ENCODE results near the gene TRIO. TPM values are rescaled to one million over a fixed set of nuclear protein-coding genes. Genes with fewer than 3 reads are reported as not detected.

The TRIO gene
- polyA plus RNA-seq, 2 donors, result 10.3 to 22.8 TPM

DNA sequence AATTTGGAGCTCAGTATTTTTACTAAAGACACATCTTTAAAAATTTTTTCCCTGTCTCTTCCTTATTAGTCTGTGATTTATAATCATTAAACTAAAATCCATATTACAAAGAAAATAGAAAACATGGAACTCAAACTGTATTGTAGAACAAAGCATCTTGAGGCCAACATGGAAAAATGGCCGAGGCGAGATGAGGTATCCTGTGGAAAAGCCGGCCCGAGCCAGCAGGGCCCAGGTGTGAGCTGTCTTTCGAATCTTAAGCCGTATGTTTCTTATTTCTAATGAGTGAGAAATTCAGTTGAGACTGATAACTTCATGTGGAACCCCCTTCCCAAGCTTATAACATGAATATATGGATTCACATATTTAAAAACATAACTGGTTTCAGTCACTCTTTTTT, 268.1 kb downstream of the TRIO start:
- WGBS, 2 donors, result 88 to 90% methylated on average over 6 of the region's 6 CpGs
- no peaks in the 10 kb centered on the region for H3K9me3 ChIP-seq (ENCODE audit: control insufficient read depth in 2 of 2, insufficient read depth in 1 of 2, low read depth in 1 of 2, low read length in 1 of 2)
- no peak overlapping the region for H3K27ac ChIP-seq (ENCODE audit: low read depth in 2 of 2, low read length in 1 of 2)
- H3K4me1 ChIP-seq (ENCODE audit: control insufficient read depth in 2 of 2, insufficient read depth in 2 of 2, low read length in 1 of 2), result no peaks in the 10 kb centered on the region
- no peaks in the 10 kb centered on the region for H3K27me3 ChIP-seq (ENCODE audit: control insufficient read depth in 1 of 2, insufficient read depth in 2 of 2, low read length in 2 of 2)
- H3K36me3 ChIP-seq (ENCODE audit: control insufficient read depth in 2 of 2, insufficient read depth in 2 of 2, low read length in 1 of 2), result peaks cover 0 to 8% of the 10 kb centered on the region in 2 donors
- no peak overlapping the region for H3K4me3 ChIP-seq (ENCODE audit: low read depth in 1 of 2, low read length in 2 of 2)

DNA sequence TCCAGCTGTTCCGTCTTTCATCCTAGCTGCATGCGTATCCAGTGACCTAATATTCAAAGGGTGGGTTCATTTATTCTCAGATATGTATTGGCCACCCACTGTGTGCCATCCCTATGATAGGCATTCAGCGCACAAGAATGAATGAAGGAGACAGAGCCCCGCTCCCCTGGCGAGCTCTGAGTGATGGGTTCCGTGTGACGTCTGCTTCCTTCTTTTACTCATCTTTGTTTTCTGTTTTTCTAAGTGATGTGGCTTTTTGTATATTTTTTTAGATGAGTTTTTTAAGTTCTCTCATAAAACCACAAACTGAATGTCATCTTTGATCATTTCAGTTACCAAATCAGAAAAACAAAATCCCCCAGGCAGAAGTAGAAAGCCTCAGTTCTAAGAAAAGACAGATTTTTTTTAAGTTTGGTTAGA, 270.2 kb downstream of the TRIO start:
- H3K4me1 ChIP-seq (ENCODE audit: control insufficient read depth in 2 of 2, insufficient read depth in 2 of 2, low read length in 1 of 2), result no peaks in the 10 kb centered on the region
- 79 to 85% methylated on average over 7 of the region's 7 CpGs for WGBS, 2 donors
- H3K9me3 ChIP-seq (ENCODE audit: control insufficient read depth in 2 of 2, insufficient read depth in 1 of 2, low read depth in 1 of 2, low read length in 1 of 2), result no peaks in the 10 kb centered on the region
- H3K27me3 ChIP-seq (ENCODE audit: control insufficient read depth in 1 of 2, insufficient read depth in 2 of 2, low read length in 2 of 2), result no peaks in the 10 kb centered on the region
- peaks cover 0 to 4% of the 10 kb centered on the region in 2 donors for H3K36me3 ChIP-seq (ENCODE audit: control insufficient read depth in 2 of 2, insufficient read depth in 2 of 2, low read length in 1 of 2)
- no peak overlapping the region for H3K4me3 ChIP-seq (ENCODE audit: low read depth in 1 of 2, low read length in 2 of 2)
- H3K27ac ChIP-seq (ENCODE audit: low read depth in 2 of 2, low read length in 1 of 2), result no peak overlapping the region

DNA sequence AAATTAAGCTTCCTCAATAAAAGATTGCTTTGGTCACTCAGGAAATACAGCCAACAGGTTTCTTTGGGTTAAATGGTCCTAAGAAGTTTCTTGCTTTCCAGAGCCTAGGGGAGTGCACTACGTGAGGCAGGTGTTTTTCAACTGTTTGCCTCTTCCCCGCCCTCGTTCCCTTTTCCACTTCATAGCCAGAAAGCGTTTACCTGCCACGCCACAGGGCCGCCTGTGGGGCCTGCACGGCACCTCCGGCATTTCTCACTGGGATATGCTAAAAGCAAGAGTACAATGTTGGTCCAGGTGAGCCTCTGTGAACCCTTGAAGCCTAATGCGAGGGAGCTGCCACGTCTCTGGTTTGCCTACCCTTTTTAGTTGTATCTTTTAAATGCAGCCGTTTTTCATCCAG, 270.9 kb downstream of the TRIO start:
- Histone ChIP-seq H3K36me3 (ENCODE audit: control insufficient read depth in 2 of 2, insufficient read depth in 2 of 2, low read length in 1 of 2) (peaks cover 0 to 4% of the 10 kb centered on the region in 2 donors), H3K27ac (ENCODE audit: low read depth in 2 of 2, low read length in 1 of 2) (no peak overlapping the region), H3K4me1 (ENCODE audit: control insufficient read depth in 2 of 2, insufficient read depth in 2 of 2, low read length in 1 of 2) (no peaks in the 10 kb centered on the region)

DNA sequence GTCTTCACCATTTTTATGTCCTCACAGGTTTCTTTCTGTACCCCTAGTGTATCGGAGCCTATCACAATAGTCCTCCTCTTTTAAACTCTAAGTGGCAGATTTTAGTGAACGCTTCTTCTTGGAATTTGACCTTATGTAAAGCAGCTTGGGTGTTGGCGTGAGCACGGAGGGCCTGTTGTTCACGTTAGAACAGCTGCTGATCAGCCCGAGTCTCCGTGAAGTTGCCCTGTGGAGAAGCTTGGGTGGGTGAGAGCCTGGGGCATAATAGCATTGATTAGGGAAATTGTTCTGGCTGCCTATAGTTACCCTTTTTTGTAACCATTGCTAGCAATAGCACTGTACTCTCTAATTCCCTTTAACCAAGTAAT, 271.5 kb downstream of the TRIO start:
- WGBS, 2 donors, result 77 to 86% methylated on average over 7 of the region's 7 CpGs
- peaks cover 0 to 7% of the 10 kb centered on the region in 2 donors for H3K36me3 ChIP-seq (ENCODE audit: control insufficient read depth in 2 of 2, insufficient read depth in 2 of 2, low read length in 1 of 2)
- no peaks in the 10 kb centered on the region for H3K9me3 ChIP-seq (ENCODE audit: control insufficient read depth in 2 of 2, insufficient read depth in 1 of 2, low read depth in 1 of 2, low read length in 1 of 2)
- no peak overlapping the region for H3K27ac ChIP-seq (ENCODE audit: low read depth in 2 of 2, low read length in 1 of 2)
- no peaks in the 10 kb centered on the region for H3K4me1 ChIP-seq (ENCODE audit: control insufficient read depth in 2 of 2, insufficient read depth in 2 of 2, low read length in 1 of 2)
- no peaks in the 10 kb centered on the region for H3K27me3 ChIP-seq (ENCODE audit: control insufficient read depth in 1 of 2, insufficient read depth in 2 of 2, low read length in 2 of 2)
- H3K4me3 ChIP-seq (ENCODE audit: low read depth in 1 of 2, low read length in 2 of 2), result no peak overlapping the region

More for the DNA sequence above, 270.9 kb downstream of the TRIO start:
- no peaks in the 10 kb centered on the region for H3K9me3 ChIP-seq (ENCODE audit: control insufficient read depth in 2 of 2, insufficient read depth in 1 of 2, low read depth in 1 of 2, low read length in 1 of 2)
- no peak overlapping the region for H3K4me3 ChIP-seq (ENCODE audit: low read depth in 1 of 2, low read length in 2 of 2)
- no peaks in the 10 kb centered on the region for H3K27me3 ChIP-seq (ENCODE audit: control insufficient read depth in 1 of 2, insufficient read depth in 2 of 2, low read length in 2 of 2)
- 88 to 89% methylated on average over 11 of the region's 11 CpGs for WGBS, 2 donors

DNA sequence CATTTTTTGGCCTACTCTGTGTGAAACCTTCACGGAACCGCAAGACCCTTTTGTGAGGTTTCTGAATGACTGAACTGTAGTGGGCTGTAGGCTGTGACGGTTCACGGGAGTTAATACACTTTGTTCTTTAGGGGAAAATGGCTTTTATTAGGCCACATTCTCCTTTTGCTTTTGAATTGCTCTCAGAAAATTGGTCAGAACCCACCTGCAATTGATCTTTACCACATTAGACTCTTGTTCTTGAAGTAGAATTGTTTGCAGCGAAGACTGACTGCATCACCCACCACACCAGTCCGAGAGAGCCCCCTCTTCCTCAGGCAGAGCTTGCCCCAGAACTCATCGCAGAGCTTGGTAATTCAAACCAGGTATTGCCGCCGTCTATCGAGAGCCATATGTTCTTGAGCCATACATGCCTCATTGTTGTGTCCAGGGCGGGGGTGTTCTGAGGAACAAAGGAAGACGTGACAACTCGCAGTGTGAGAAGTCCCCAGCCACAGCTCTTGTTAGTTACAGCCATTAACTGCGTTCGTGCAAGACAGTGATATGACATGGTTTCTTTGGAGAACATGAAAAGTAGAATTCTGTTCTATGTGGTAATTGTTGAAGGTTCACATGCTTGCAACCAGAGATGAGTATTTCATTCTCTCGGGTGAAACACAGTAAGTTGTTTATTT, 272.0 kb downstream of the TRIO start:
- Histone ChIP-seq H3K9me3 (ENCODE audit: control insufficient read depth in 2 of 2, insufficient read depth in 1 of 2, low read depth in 1 of 2, low read length in 1 of 2) (no peaks in the 10 kb centered on the region), H3K27ac (ENCODE audit: low read depth in 2 of 2, low read length in 1 of 2) (no peak overlapping the region), H3K4me1 (ENCODE audit: control insufficient read depth in 2 of 2, insufficient read depth in 2 of 2, low read length in 1 of 2) (no peaks in the 10 kb centered on the region), H3K4me3 (ENCODE audit: low read depth in 1 of 2, low read length in 2 of 2) (no peak overlapping the region), H3K36me3 (ENCODE audit: control insufficient read depth in 2 of 2, insufficient read depth in 2 of 2, low read length in 1 of 2) (peaks cover 0 to 11% of the 10 kb centered on the region in 2 donors), H3K27me3 (ENCODE audit: control insufficient read depth in 1 of 2, insufficient read depth in 2 of 2, low read length in 2 of 2) (no peaks in the 10 kb centered on the region)
- 83 to 84% methylated on average over 16 of the region's 16 CpGs for WGBS, 2 donors

DNA sequence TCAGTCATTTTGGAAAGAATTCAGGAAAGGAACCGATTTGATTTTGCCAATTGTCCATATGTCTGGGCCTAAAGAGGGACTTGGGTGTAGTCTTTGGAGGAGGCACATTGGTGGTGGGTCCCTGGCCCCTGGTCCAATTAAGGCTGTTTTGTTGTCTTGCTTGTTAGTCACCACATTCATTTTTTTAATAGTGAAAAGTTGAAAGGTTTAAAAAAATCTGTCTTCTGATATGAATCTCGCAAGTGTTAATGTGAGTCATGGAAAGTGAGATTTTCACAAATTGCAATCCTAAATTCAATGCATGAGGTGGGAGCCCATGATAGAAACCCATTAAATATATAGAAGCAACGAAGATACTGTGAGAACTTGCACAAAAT, 272.5 kb downstream of the TRIO start:
- H3K4me3 ChIP-seq (ENCODE audit: low read depth in 1 of 2, low read length in 2 of 2), result no peak overlapping the region
- H3K9me3 ChIP-seq (ENCODE audit: control insufficient read depth in 2 of 2, insufficient read depth in 1 of 2, low read depth in 1 of 2, low read length in 1 of 2), result no peaks in the 10 kb centered on the region
- H3K4me1 ChIP-seq (ENCODE audit: control insufficient read depth in 2 of 2, insufficient read depth in 2 of 2, low read length in 1 of 2), result no peaks in the 10 kb centered on the region
- no peak overlapping the region for H3K27ac ChIP-seq (ENCODE audit: low read depth in 2 of 2, low read length in 1 of 2)
- no peaks in the 10 kb centered on the region for H3K27me3 ChIP-seq (ENCODE audit: control insufficient read depth in 1 of 2, insufficient read depth in 2 of 2, low read length in 2 of 2)
- WGBS, 2 donors, result 75 to 83% methylated on average over 3 of the region's 3 CpGs
- H3K36me3 ChIP-seq (ENCODE audit: control insufficient read depth in 2 of 2, insufficient read depth in 2 of 2, low read length in 1 of 2), result peaks cover 0 to 16% of the 10 kb centered on the region in 2 donors

DNA sequence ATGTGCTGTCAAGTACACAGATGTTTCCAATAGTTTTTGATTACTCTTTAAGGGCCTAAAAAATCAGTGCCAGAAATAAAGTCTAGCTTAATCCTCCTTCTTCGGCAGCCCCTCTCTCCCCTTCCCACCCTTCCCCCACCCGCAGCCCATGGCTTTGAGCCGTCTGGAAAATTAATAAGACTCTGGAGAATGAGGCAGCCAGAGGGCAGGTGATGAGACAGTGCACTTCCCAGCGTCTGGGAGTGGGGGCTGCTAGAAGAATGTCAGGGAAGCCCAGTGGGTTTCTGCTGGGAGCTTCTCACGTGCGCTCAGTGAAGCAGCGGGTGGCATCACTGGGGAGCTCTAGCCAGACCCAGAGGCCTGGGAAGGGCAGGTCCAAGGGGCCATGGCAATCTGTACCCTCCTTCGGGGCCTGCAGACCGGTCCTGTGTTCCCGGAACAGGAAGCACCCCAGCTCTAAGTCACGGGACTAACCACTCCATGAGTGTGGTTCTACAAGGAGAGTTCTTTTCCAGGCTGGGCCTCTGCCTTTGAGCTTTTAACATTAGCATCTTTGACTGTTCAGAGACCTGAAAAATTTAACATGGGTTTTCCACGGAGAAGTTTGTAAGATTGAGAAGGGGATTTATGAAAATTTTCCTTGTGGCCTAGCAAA, 273.6 kb downstream of the TRIO start:
- Histone ChIP-seq H3K9me3 (ENCODE audit: control insufficient read depth in 2 of 2, insufficient read depth in 1 of 2, low read depth in 1 of 2, low read length in 1 of 2) (no peaks in the 10 kb centered on the region), H3K27ac (ENCODE audit: low read depth in 2 of 2, low read length in 1 of 2) (no peak overlapping the region), H3K36me3 (ENCODE audit: control insufficient read depth in 2 of 2, insufficient read depth in 2 of 2, low read length in 1 of 2) (peaks cover 0 to 22% of the 10 kb centered on the region in 2 donors), H3K27me3 (ENCODE audit: control insufficient read depth in 1 of 2, insufficient read depth in 2 of 2, low read length in 2 of 2) (no peaks in the 10 kb centered on the region), H3K4me1 (ENCODE audit: control insufficient read depth in 2 of 2, insufficient read depth in 2 of 2, low read length in 1 of 2) (no peaks in the 10 kb centered on the region), H3K4me3 (ENCODE audit: low read depth in 1 of 2, low read length in 2 of 2) (no peak overlapping the region)
- 70 to 76% methylated on average over 12 of the region's 12 CpGs for WGBS, 2 donors

DNA sequence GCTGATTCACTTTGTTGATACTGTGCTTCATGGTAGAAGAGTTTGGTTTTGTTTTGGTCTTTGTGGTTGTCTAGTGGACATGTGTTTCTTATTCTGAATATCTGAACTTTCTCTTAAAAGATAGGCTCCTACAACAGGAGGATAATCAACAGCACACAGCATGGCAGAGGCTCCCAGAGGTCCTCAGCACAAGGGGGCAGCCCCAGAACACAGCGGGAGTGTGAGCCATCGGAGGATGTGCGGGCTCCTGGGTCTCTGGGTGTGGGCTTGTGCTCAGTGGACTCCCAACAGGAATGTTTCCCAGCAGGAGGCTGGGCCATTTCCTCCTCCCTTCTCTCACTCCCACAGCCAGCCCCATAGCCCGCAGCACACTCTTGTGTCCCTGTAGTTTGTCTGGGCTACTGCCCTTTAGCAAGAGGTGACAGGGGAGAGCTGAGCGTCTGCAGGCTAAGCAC, 274.2 kb downstream of the TRIO start:
- Histone ChIP-seq H3K27me3 (ENCODE audit: control insufficient read depth in 1 of 2, insufficient read depth in 2 of 2, low read length in 2 of 2) (no peaks in the 10 kb centered on the region), H3K9me3 (ENCODE audit: control insufficient read depth in 2 of 2, insufficient read depth in 1 of 2, low read depth in 1 of 2, low read length in 1 of 2) (no peaks in the 10 kb centered on the region), H3K36me3 (ENCODE audit: control insufficient read depth in 2 of 2, insufficient read depth in 2 of 2, low read length in 1 of 2) (peaks cover 4 to 22% of the 10 kb centered on the region in 2 donors), H3K27ac (ENCODE audit: low read depth in 2 of 2, low read length in 1 of 2) (no peak overlapping the region), H3K4me1 (ENCODE audit: control insufficient read depth in 2 of 2, insufficient read depth in 2 of 2, low read length in 1 of 2) (no peaks in the 10 kb centered on the region), H3K4me3 (ENCODE audit: low read depth in 1 of 2, low read length in 2 of 2) (no peak overlapping the region)
- 79 to 82% methylated on average over 5 of the region's 5 CpGs for WGBS, 2 donors

DNA sequence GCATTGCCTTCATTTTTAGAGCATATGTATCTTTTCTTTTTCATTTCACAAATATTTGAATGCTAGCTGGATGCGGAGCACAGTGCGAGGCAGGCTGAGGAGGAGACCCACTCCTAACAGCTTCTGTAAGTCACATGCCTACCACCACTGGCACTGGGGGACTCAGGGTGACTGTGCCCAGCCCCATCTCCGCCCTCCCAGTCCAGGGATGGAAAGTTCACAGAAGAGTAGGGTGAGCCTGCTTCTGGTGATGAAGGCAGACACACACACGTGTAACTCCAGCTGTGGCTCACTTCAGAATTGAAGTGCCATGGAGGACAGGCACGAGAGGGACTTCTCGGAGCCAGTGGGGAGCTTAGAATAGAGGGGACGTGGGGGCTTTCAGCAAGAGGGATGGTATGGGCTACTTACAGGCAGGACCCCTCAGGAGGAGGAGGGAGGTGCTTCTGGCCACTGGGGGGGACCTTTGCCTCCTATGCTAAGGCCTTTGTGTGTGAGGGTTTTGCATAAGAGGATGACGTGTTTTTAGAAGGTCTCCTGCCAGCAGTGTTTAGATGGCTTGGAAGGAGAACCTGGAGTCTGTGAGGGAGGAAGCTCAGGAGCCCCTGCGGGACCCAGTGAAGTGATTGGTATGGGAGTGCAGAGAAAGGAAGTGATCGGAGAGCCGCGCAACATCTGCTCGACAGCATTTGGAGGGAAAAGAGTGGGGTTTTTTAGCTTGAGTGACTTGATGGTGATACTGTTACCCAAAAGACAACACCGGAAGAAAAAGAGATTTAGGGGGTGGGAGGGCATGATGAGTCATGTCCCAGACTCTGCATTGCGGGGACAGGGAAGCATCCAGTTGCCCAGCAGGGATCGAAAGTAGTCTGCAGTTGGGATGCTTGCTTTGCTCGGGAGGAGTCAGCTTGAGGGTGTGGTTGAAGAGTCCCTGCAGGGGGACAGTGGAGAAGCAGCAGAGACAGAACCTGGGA, 274.9 kb downstream of the TRIO start:
- Histone ChIP-seq H3K27ac (ENCODE audit: low read depth in 2 of 2, low read length in 1 of 2) (no peak overlapping the region), H3K4me1 (ENCODE audit: control insufficient read depth in 2 of 2, insufficient read depth in 2 of 2, low read length in 1 of 2) (no peaks in the 10 kb centered on the region)

More for the DNA sequence above, 274.9 kb downstream of the TRIO start:
- Histone ChIP-seq H3K9me3 (ENCODE audit: control insufficient read depth in 2 of 2, insufficient read depth in 1 of 2, low read depth in 1 of 2, low read length in 1 of 2) (no peaks in the 10 kb centered on the region), H3K36me3 (ENCODE audit: control insufficient read depth in 2 of 2, insufficient read depth in 2 of 2, low read length in 1 of 2) (peaks cover 6 to 20% of the 10 kb centered on the region in 2 donors), H3K27me3 (ENCODE audit: control insufficient read depth in 1 of 2, insufficient read depth in 2 of 2, low read length in 2 of 2) (no peaks in the 10 kb centered on the region), H3K4me3 (ENCODE audit: low read depth in 1 of 2, low read length in 2 of 2) (no peak overlapping the region)
- 91 to 92% methylated on average over 17 of the region's 17 CpGs for WGBS, 2 donors

All from esophagus (tissue), 2 donors.